HG03571 (cell line): ENCODE data around the gene MET.

Experiments used
- ATAC-seq: cut with Tn5 transposase; IDR thresholded peaks from one replicate; pipeline ENCODE4 v1.9.1; 2021; ENCODE audit not compliant: unreplicated experiment

MET gene

DNA sequence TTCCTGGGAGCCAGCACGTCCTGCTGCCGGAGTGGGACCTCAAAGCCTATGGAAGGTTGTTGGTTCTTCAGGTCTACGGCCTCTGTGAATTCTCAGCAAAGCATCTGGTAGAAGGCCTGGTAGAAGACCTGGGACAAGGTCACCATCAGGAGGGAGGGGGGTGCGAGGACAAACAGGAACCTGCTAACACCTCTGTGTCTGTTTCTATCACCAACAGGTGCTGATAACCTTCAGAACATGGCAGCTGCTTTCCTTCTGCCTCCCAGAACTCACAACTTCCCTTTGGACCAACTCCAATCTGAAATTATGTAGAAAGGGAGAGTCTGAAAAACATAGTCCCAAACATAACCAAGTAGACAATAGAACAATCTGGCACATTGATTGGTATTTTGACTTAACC, 8.3 kb upstream of the MET start:
- ATAC-seq, result no peak

DNA sequence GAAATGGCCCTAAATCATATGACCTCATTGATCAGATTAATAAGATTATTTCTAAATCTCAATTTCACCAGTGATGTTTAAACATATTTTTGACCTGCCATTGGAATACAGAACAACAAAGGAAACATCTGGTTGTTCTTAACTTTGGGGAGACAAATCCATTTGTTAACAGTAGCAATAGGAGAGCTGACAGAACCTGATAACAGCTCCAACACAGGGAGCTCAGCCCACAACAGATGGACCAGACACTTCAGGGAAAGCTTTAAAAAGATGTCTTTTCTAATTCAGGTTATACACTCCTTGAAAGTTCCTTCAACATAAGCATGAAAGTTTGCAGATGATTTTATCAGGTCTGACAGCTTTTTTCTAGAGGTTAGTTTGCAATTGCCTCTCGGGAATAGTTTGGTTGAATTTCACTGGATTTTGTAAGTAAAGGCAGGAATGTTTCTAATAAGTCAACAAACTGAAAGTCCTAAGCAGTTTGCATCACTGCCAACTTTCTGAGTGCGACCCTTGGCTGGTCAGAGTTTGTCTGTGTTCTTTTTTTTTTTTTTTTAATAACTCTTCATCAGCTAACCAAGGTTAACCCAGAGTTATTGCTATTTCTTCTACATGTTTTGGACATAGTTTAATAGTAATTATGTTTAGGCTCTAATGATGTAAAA, 6.5 kb upstream of the MET start:
- no peak for ATAC-seq

DNA sequence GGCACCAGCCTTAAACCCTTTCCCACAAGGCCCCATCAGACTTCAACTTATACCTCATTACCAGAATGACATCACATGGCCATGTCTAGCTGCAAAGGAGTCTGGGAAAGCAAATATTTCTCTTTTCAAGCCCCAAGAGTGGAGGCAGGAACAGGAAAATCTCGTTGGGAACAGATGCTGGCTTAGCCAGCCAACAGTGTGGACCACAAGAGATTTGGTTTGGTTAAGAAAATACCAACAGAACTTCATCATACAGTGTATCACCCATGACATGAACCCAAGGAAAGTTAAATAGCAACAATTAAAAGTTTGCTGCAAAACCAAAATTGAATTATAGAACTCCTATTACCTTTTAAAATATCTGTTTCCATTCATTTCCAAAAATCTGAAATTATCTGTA, 2.2 kb upstream of the MET start:
- no peak for ATAC-seq

DNA sequence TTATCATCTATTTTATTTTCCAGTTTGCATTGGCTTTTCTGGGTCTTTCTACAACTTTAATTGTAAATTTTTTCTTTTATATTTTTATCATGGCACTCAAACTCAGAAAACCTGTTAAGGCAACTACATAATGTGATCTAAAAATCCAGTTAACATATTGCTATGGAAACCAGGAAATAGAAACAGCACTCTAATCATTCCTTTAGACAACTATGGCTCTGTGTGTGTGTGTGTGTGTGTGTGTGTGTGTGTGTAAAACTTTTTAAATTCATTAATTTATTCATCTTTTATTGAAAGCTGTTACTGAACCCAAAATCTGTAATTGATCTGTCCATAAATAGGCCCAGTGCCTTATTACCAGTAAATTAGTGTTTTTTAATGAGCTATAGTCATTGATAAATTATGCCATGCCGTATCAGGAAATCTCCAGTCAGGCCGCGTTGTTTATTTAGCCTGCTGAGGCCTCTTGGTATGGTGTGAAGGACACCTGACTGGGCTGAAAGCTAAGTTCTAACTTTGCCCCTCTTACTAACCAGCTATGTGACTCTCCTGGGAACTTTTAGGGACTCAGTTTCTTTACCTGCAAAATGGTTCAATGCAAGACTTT, 1.5 kb upstream of the MET start:
- no peak for ATAC-seq

DNA sequence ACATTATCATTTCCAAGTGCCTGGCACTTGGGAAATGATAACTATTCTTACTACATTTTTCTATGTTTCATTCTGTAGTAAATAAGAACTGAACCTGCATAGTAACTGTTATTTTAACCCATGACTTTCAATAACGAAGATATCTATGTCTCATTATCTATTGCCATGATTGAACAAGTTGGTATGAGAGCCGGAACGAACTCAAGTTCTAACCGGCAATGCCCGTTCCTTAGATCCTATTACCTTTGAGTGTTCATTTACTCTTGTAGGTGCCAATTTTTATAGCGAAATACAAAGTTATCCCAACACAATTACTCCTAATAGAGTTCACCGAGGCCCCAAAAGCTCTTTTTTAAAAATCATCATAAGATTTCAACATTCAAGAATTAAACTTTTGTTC, 885 bp upstream of the MET start:
- ATAC-seq, result no peak

DNA sequence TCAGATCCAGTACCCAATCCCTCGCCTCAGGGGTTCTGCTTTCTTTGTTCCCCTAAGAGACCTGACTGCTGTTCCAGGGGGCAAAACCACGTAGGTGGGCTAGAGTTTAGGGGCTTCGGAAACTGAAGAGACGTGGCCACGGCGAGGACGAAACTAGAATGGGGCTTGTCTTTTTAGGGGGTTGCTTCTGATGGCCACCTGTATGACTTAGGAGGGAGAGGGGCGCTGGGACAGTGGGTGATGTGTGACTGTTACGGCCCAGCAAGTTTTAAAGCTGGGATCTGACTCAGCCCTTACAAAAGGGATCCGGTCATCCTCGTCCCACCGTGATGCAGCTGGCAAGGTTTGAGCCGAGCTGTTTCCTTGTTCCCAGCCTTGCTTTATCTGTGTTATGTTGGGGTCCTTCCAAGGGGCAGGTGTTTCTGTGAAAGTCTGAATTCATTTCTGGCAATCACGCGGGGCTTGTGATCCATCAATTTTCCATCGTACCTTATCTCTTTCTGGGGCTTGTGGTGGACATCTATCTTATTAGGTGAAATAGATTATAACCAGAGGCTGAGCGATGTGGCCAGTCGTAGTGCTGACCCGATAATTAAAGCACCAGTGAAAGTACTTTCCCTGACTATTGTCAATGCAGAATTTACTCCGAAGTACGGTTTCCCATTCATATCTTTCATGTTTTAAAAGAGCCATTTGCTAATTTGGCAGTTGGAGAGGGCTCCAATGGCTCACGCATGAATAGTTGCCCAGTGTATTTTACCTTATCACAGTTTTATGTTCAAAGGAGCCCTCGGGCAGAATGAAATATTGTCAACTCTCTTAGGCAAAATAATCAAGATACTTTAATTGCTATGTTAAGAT, 830 bp downstream of the MET start:
- ATAC-seq, result no peak

DNA sequence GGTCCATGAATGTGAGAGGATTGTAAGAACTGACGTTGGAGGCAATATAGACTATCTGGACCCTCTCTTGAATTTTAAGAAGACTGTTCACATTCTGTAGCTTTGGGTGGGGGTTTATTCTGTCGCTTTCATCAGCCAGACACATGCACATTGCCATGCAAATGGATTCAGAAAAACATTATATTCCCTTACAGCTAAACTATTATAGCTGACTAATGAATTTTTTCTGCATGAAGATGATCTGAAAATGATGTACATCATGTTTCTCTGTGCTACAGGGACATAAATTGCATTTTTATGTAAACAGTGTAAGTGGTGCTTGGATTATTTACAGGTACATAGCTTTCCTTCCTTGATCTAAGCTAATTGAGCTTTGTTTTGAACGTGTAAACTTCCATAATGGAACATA, 1.5 kb downstream of the MET start:
- no peak for ATAC-seq

DNA sequence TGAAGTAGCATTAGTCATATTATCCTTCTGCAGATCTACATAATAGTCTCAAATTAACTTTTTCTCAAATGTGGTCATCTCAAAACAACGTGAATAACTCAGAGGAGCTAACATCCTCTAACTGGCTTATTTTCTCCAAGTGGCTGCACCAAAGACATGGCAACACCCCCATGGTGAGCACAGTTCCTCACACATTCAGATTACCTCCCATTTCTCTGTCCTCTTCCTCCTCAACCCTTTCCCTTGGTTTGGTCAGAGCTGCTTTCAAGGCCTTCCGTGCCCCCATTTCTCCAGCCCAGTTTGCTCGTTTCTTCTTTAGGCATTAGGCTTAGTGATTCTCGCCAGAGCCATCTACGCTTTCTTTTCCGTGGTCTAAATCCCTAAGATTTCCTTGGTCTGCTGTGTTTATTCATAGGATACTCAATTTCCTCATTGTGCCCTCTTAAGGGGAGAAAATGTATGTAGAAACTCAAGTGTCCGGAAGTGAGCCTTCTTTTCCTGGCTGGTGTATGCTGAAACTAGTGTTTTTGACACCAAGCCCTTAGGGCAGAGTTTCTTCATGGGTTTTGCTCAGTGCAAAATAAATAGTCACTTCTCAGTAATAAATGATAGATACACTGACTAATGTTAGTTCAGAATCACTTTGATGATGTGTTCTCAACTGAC, 2.6 kb downstream of the MET start:
- no peak for ATAC-seq

DNA sequence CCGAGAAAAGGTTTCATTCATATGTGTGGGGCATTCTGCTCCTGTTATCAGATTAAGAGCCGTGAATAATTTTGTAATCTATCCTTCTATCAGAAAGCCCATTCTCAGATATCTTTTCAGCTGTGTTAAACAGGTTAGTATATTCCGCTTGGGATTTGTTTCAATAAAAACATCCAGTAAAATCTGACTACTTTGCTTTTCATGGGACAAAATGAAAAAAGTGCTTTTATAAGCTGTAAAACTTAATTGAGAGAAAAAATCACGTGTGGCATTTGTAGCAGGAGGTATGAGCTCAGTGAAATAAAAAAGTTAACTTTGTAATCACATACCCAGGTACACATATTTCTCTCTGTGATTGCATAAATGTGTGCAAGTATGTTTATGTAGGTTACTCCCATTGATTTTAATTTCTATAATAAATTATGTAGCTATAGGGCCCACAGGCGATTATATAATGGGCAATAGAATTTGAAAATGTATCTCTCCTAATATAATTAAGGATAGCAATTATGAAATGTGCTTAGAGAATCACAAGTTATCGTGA, 3.9 kb downstream of the MET start:
- ATAC-seq, result no peak

DNA sequence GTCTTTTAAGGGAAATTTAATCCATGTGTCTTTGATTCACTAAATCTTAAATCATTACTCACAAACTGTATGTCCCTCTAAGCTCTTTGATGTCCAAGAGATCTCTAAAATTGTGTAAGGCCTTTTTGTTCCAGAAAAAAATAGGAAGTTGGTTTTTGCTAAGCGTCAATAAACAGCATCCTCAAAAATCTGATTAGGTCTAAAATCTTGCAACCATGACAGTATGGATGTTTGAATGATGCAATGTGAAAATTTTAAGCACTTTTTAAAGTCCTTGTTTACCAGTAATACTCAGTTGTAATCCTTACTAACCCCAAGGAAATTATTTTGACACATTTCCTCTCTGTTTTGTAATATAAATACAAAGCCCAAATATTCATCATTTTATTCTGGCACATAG, 6.8 kb downstream of the MET start:
- no peak for ATAC-seq

DNA sequence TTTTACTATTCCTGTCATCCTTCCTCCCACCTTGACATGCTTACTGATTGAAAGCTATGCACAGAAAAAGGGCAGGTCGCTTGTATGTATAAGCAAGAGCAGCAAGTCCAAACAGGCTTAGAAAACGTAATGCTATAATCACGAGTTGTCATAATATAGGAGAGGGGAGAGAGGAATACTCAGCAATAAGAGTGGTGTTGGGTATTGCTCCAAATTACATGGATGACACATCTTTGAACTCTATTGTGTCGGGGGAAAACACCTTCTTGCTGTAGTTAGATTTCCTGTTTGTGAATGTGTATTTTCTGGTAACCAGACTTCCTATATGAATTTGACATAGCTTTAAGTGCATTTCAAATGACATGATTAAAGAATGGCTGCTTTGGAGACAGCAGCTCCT, 7.5 kb downstream of the MET start:
- ATAC-seq, result no peak

DNA sequence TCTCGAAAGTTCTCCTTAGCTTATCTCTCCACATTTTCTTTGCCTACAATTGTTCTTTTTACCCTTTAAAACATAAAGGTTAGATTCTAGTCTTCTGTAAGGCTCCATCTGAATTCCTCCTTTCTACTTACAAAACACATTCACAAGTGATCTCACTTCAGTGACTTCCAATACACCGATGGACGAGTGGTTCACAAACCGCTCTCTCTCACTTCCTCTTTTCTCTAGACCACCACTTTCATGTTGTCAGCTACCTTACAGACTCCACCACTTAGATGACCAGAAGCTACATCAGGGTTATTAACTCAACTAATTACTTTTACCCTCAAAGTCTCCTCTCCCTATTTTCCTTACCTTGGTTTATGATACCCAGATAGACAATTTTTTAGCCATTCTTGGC, 11.8 kb downstream of the MET start:
- peak; percentile 100 for ATAC-seq

DNA sequence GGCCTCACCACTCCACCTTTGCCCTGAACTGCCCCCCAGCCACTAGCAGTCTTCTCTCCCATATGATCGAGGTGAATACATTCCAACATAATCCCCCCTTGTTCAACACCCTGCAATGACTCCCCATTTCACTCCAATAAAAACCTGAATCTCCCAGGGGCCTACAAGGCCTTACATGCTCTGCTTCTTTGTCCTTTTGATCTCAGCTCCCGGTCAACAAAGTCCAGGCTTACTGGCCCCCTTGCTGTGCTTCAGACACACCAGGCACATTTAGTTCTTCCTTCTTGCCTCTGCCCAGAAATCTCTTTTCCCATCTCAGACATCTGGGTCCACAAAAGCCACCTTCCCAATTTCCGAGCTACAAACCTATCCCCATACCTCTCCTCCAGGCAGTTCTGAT, 14.0 kb downstream of the MET start:
- no peak for ATAC-seq

DNA sequence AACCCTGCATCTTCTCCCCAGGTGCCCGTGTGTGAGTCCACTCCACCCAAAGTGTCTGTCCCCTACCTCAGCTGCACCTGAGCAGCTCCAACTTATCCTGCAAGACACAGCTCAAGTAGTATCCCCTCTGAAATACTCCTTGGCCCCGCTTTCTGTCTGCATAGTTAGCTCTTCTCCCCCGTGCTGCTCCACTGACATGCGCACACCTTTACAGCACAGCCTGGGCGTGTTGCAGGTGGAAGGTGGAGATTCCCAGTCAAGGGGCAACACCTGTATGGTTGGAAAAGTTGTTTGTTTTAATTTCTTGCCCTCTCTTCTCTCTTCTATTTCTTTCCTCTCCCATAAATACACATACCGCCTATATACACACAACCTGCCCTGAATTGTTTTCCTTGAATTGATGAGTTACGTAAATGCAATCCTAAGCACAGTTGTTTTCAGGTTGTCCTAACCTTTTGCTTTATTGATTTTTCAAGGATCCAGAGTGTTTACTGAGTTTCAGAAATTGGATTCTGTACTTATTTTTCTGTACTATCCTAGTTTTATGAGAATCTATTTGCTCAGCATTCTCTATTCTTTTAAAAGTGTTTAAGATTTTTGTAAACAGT, 14.9 kb downstream of the MET start:
- no peak for ATAC-seq

DNA sequence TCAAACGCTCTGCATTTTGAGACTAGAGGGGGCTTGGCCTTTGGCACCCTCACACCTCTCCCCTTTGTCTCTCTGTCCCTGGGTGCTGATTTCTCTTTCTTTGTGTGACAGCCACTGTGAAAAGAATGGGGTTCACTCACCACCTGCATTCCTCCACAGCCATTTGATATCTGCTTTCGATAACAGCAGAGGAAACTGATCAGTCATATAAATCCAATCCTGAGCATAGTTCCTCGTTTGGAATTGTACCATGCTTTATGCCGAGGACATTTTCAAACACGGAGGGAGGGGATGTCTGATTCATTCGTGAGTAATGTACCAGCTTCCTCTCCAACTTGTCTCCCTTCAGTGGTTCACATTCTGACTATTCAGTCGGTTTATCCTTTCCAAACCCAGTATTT, 15.8 kb downstream of the MET start:
- ATAC-seq, result no peak

DNA sequence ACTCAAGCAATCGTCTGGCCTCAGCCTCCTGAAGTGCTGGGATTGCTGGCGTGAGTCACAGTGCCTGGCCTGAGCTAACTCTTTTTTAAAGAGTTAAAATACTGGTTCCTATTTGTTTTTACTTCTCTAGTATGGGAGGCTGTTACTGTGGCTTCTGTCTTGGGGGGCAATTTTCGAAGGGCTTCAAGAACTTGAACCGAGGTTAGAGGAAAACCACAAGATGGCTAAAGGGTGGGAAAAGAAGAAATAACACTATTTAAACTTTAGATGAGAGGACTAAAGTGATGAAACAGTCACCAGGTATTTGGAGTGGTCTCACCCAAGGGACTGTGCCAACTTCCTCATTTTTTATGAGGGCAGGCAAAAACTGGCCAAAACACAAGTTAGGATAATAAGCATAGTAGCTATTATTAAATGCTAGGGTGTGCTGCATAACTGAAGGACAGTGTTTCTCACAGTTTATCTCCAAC, 17.8 kb downstream of the MET start:
- ATAC-seq, result no peak

DNA sequence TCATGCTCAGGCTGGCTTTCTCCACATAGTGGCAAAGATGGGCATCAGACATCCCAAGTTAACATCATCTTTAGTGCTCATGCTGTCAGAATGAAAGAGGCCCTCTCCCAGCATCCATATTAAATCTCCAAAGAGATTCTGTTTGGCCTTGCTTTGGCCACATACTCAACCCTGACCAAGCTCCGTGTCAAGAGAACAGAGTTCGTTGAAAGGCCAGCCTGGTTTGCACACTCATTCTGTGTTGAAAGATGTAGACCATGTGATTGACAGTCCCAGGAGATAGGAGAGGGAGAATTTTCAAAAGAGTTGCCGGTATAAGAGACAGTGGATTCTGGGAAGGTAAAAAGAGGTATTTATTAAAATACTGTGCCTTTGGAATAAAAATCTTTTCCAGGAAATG, 19.7 kb downstream of the MET start:
- no peak for ATAC-seq

DNA sequence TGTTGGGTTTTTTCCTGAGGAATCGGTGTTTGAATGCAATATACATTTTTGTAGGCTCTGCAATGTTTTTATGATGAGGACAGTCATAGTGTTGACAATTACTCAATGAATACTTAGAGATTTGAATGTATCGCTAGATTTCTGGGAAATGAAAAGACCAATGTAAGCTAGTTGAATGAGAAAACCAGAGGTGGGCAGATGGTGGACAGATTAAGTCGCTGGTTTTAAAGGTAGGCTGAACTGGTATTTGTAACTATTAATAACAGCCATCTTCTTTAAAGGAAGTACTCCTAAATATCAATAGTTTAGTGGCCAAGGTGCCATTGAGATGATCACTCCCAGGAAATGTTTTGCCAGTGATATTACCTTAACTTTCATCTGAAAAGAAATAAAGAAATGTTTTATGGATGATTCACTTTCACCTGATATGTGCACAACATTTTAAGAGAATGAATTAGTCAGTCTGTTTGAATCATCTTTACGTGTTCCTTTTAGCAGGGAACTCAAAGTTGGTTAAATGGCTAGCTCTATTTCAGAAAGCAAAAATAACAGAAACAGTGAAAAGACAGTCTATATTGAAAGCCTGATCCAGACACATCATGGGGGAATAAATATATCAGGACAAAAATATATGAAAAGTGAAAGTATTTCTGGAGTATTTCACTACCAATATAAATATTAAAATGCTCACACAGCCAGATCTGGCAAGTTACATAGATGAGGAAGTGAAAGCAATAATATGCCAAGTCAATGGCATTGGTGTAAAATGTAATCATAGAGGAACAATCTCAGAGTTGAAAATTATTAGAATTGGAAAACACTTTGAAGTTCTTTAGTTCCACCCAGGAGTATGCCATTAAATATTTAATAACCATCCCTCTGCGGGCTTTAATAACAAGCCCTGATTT, 20.7 kb downstream of the MET start:
- no peak for ATAC-seq

DNA sequence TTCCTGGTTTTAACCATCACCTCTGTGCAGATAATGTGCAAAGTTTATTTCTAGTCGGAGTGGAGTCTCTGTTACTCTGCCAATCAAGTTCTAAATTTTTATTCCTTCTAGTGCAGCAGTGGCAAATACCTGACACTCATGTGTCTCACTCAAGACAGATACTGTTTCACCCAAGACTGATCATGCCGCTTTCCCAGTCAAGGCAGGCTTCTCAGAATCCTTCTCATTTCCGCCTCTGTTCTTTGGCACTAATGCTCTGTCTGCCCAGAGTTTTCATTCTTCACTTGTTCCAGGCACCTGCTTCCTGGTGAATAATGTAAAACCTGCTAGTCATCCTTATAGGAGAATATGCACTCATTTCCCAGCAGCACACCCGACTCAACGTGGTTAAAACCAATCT, 24.7 kb downstream of the MET start:
- ATAC-seq, result no peak

DNA sequence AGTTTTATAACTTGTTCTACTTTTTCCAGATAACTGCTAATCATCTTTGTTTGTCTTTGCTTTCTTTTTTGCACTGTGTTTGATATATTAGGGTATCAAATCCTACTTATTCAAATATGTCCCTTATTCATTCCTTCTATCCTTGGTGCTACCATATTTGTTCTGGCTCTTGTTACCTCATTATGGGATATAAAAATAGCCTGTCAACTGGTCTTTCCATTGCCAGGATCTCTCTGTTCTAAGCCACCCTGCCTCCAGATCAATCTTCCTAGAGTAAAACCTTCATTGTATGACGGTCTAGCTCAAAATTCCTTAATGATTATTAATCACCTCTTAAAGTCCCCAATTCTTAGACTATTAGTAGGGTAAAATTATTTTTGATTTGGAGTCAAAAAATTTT, 25.2 kb downstream of the MET start:
- ATAC-seq, result no peak
